Mucosa of stomach (tissue), 1 donor: ENCODE results near the gene GNA14.
"Not testable (repeated sequence)": the region's sequence is repeated elsewhere in the genome, so short reads cannot be mapped to it uniquely, and the experiment has no call there.

Experiments used
- H3K27me3 ChIP-seq: one replicate; pipeline ENCODE4 v1.7.0; 2013; ENCODE audit warnings: mild to moderate bottlenecking, low read length; ENCODE audit not compliant: control insufficient read depth, insufficient read depth
- H3K36me3 ChIP-seq: one replicate; pipeline ENCODE4 v1.7.0; 2013; ENCODE audit warnings: low read length; ENCODE audit not compliant: control insufficient read depth, insufficient read depth
- H3K4me1 ChIP-seq: one replicate; pipeline ENCODE4 v1.7.0; 2013; ENCODE audit warnings: mild to moderate bottlenecking, low read length; ENCODE audit not compliant: control insufficient read depth, insufficient read depth
- H3K4me3 ChIP-seq: one replicate; pipeline ENCODE4 v1.7.0; 2013; ENCODE audit warnings: low read length
- H3K9ac ChIP-seq: one replicate; pipeline ENCODE4 v1.7.0; 2013; ENCODE audit warnings: mild to moderate bottlenecking, low read length, moderate library complexity
- H3K9me3 ChIP-seq: one replicate; pipeline ENCODE4 v1.7.0; 2013; ENCODE audit warnings: mild to moderate bottlenecking, low read length, moderate library complexity; ENCODE audit not compliant: control insufficient read depth
- donor health status: Pancreatic carcinoma.

GNA14 gene

GRCh38 chr9:77449240-77450084, 198.7 kb downstream of the GNA14 start:
- H3K27me3 ChIP-seq = no peaks in the 10 kb centered on the region
- peaks cover 3% of the 10 kb centered on the region for H3K4me1 ChIP-seq
- H3K4me3 ChIP-seq = no peak overlapping the region
- no peaks in the 10 kb centered on the region for H3K9me3 ChIP-seq
- H3K36me3 ChIP-seq = no peaks in the 10 kb centered on the region
- H3K9ac ChIP-seq = no peak overlapping the region

- no peaks in the 10 kb centered on the region for H3K27me3 ChIP-seq
Observed at GRCh38 chr9:77447646-77448045, 200.5 kb downstream of the GNA14 start.

GRCh38 chr9:77442436-77442835, 205.7 kb downstream of the GNA14 start:
- no peaks in the 10 kb centered on the region for H3K27me3 ChIP-seq
- no peaks in the 10 kb centered on the region for H3K36me3 ChIP-seq
- no peaks in the 10 kb centered on the region for H3K9me3 ChIP-seq
- no peak overlapping the region for H3K4me3 ChIP-seq
- H3K9ac ChIP-seq = no peak overlapping the region
- H3K4me1 ChIP-seq = no peaks in the 10 kb centered on the region

More at GRCh38 chr9:77447646-77448045, 200.5 kb downstream of the GNA14 start:
- H3K36me3 ChIP-seq = no peaks in the 10 kb centered on the region
- no peak overlapping the region for H3K9ac ChIP-seq
- H3K4me1 ChIP-seq = peaks cover 3% of the 10 kb centered on the region
- no peaks in the 10 kb centered on the region for H3K9me3 ChIP-seq
- H3K4me3 ChIP-seq = no peak overlapping the region

GRCh38 chr9:77441124-77441523, 207.0 kb downstream of the GNA14 start:
- not testable (repeated sequence) for H3K27me3 ChIP-seq, H3K36me3 ChIP-seq, H3K9ac ChIP-seq, H3K9me3 ChIP-seq, H3K4me1 ChIP-seq, H3K4me3 ChIP-seq

- no peaks in the 10 kb centered on the region for H3K4me1 ChIP-seq
- no peak overlapping the region for H3K4me3 ChIP-seq
- H3K36me3 ChIP-seq = no peaks in the 10 kb centered on the region
- no peaks in the 10 kb centered on the region for H3K27me3 ChIP-seq
- H3K9ac ChIP-seq = no peak overlapping the region
- no peaks in the 10 kb centered on the region for H3K9me3 ChIP-seq
Observed at GRCh38 chr9:77440057-77440456, 208.1 kb downstream of the GNA14 start.

GRCh38 chr9:77438653-77439052, 209.5 kb downstream of the GNA14 start:
- H3K4me1 ChIP-seq = no peaks in the 10 kb centered on the region
- H3K4me3 ChIP-seq = no peak overlapping the region
- no peaks in the 10 kb centered on the region for H3K9me3 ChIP-seq
- H3K27me3 ChIP-seq = no peaks in the 10 kb centered on the region
- H3K36me3 ChIP-seq = no peaks in the 10 kb centered on the region
- no peak overlapping the region for H3K9ac ChIP-seq

GRCh38 chr9:77435688-77436087, 212.4 kb downstream of the GNA14 start:
- Histone ChIP-seq H3K9me3 (no peaks in the 10 kb centered on the region), H3K36me3 (no peaks in the 10 kb centered on the region), H3K4me3 (no peak overlapping the region), H3K27me3 (no peaks in the 10 kb centered on the region), H3K4me1 (no peaks in the 10 kb centered on the region), H3K9ac (no peak overlapping the region)

- no peak overlapping the region for H3K4me3 ChIP-seq
- H3K9me3 ChIP-seq = no peaks in the 10 kb centered on the region
- no peaks in the 10 kb centered on the region for H3K27me3 ChIP-seq
- no peak overlapping the region for H3K9ac ChIP-seq
- H3K36me3 ChIP-seq = no peaks in the 10 kb centered on the region
- no peaks in the 10 kb centered on the region for H3K4me1 ChIP-seq
Observed at GRCh38 chr9:77435277-77435676, 212.8 kb downstream of the GNA14 start.

- H3K4me3 ChIP-seq = no peak overlapping the region
- H3K36me3 ChIP-seq = no peaks in the 10 kb centered on the region
- H3K27me3 ChIP-seq = no peaks in the 10 kb centered on the region
- no peak overlapping the region for H3K9ac ChIP-seq
- H3K9me3 ChIP-seq = no peaks in the 10 kb centered on the region
- no peaks in the 10 kb centered on the region for H3K4me1 ChIP-seq
Observed at GRCh38 chr9:77433675-77434445, 214.3 kb downstream of the GNA14 start.

GRCh38 chr9:77432053-77432452, 216.1 kb downstream of the GNA14 start:
- H3K9me3 ChIP-seq = no peaks in the 10 kb centered on the region
- no peak overlapping the region for H3K4me3 ChIP-seq
- no peaks in the 10 kb centered on the region for H3K36me3 ChIP-seq
- no peaks in the 10 kb centered on the region for H3K27me3 ChIP-seq
- no peak overlapping the region for H3K9ac ChIP-seq
- no peaks in the 10 kb centered on the region for H3K4me1 ChIP-seq

GRCh38 chr9:77429928-77430327, 218.2 kb downstream of the GNA14 start:
- no peaks in the 10 kb centered on the region for H3K36me3 ChIP-seq
- no peak overlapping the region for H3K9ac ChIP-seq
- H3K4me3 ChIP-seq = no peak overlapping the region
- no peaks in the 10 kb centered on the region for H3K27me3 ChIP-seq
- H3K9me3 ChIP-seq = no peaks in the 10 kb centered on the region
- H3K4me1 ChIP-seq = no peaks in the 10 kb centered on the region

- Histone ChIP-seq H3K27me3 (no peaks in the 10 kb centered on the region), H3K36me3 (no peaks in the 10 kb centered on the region), H3K9me3 (no peaks in the 10 kb centered on the region), H3K4me1 (no peaks in the 10 kb centered on the region), H3K4me3 (no peak overlapping the region), H3K9ac (no peak overlapping the region)
Observed at GRCh38 chr9:77427256-77427927, 220.7 kb downstream of the GNA14 start.
